ENCODE results near the gene IFT43. TPM values are rescaled to one million over a fixed set of nuclear protein-coding genes. Genes with fewer than 3 reads are reported as not detected.

The IFT43 gene
- total and polyA plus RNA-seq, 9 of the 15 experiments (the other 6 are each of a cell fraction or from before 2014, with no cell fraction given) = 4.9 to 12.8 (median 8.0) TPM

DNA sequence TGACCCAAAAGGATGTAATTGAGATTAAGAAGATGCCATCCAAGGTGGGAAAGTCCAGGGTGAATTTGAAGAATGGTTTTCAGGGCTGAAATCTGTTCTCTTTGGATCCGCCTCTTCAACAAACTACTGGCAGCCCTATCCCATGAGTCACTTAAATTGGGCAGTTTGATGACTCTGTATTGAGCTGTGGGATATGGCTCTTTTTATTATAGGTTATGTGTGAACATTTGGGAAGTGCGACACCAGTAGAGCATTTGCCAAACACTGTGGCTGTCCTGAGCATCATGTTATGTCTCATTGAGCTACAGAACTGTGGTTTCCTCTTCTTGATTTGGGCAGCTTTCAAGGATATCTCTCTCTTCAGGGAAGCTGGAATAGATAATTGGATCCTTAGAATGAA is 22.3 kb downstream of the IFT43 start (continued):
- TF ChIP-seq, protein P1, sequence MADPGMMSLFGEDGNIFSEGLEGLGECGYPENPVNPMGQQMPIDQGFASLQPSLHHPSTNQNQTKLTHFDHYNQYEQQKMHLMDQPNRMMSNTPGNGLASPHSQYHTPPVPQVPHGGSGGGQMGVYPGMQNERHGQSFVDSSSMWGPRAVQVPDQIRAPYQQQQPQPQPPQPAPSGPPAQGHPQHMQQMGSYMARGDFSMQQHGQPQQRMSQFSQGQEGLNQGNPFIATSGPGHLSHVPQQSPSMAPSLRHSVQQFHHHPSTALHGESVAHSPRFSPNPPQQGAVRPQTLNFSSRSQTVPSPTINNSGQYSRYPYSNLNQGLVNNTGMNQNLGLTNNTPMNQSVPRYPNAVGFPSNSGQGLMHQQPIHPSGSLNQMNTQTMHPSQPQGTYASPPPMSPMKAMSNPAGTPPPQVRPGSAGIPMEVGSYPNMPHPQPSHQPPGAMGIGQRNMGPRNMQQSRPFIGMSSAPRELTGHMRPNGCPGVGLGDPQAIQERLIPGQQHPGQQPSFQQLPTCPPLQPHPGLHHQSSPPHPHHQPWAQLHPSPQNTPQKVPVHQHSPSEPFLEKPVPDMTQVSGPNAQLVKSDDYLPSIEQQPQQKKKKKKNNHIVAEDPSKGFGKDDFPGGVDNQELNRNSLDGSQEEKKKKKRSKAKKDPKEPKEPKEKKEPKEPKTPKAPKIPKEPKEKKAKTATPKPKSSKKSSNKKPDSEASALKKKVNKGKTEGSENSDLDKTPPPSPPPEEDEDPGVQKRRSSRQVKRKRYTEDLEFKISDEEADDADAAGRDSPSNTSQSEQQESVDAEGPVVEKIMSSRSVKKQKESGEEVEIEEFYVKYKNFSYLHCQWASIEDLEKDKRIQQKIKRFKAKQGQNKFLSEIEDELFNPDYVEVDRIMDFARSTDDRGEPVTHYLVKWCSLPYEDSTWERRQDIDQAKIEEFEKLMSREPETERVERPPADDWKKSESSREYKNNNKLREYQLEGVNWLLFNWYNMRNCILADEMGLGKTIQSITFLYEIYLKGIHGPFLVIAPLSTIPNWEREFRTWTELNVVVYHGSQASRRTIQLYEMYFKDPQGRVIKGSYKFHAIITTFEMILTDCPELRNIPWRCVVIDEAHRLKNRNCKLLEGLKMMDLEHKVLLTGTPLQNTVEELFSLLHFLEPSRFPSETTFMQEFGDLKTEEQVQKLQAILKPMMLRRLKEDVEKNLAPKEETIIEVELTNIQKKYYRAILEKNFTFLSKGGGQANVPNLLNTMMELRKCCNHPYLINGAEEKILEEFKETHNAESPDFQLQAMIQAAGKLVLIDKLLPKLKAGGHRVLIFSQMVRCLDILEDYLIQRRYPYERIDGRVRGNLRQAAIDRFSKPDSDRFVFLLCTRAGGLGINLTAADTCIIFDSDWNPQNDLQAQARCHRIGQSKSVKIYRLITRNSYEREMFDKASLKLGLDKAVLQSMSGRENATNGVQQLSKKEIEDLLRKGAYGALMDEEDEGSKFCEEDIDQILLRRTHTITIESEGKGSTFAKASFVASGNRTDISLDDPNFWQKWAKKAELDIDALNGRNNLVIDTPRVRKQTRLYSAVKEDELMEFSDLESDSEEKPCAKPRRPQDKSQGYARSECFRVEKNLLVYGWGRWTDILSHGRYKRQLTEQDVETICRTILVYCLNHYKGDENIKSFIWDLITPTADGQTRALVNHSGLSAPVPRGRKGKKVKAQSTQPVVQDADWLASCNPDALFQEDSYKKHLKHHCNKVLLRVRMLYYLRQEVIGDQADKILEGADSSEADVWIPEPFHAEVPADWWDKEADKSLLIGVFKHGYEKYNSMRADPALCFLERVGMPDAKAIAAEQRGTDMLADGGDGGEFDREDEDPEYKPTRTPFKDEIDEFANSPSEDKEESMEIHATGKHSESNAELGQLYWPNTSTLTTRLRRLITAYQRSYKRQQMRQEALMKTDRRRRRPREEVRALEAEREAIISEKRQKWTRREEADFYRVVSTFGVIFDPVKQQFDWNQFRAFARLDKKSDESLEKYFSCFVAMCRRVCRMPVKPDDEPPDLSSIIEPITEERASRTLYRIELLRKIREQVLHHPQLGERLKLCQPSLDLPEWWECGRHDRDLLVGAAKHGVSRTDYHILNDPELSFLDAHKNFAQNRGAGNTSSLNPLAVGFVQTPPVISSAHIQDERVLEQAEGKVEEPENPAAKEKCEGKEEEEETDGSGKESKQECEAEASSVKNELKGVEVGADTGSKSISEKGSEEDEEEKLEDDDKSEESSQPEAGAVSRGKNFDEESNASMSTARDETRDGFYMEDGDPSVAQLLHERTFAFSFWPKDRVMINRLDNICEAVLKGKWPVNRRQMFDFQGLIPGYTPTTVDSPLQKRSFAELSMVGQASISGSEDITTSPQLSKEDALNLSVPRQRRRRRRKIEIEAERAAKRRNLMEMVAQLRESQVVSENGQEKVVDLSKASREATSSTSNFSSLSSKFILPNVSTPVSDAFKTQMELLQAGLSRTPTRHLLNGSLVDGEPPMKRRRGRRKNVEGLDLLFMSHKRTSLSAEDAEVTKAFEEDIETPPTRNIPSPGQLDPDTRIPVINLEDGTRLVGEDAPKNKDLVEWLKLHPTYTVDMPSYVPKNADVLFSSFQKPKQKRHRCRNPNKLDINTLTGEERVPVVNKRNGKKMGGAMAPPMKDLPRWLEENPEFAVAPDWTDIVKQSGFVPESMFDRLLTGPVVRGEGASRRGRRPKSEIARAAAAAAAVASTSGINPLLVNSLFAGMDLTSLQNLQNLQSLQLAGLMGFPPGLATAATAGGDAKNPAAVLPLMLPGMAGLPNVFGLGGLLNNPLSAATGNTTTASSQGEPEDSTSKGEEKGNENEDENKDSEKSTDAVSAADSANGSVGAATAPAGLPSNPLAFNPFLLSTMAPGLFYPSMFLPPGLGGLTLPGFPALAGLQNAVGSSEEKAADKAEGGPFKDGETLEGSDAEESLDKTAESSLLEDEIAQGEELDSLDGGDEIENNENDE (IDR thresholded peaks at IDR 0.05; ENCODE audit: low read depth, low read length) = no peak
- no peak for TF ChIP-seq FOXA1 (IDR thresholded peaks at IDR 0.05; ENCODE audit: borderline replicate concordance)
- TF ChIP-seq BRCA1 (IDR thresholded peaks at IDR 0.05) = no peak
- TF ChIP-seq BRCA1 (CRISPR knock-in tag; IDR thresholded peaks at IDR 0.05) = no peak
- no peak for TF ChIP-seq SAFB2 (IDR thresholded peaks at IDR 0.05; ENCODE audit: borderline replicate concordance, low read depth, low read length, severe bottlenecking)
- TF ChIP-seq NEUROD1 (IDR thresholded peaks at IDR 0.05; ENCODE audit: borderline replicate concordance, low read depth, low read length, partially characterized antibody) = no peak
- TF ChIP-seq KLF13 (tag; IDR thresholded peaks at IDR 0.05; ENCODE audit: borderline replicate concordance, low read depth) = no peak
- no peak for TF ChIP-seq NR2F6 (CRISPR knock-in tag; IDR thresholded peaks at IDR 0.05)
- no peak for TF ChIP-seq ELF1 (tag; IDR thresholded peaks at IDR 0.05)
- no peak for TF ChIP-seq FOXK1 (CRISPR knock-in tag; IDR thresholded peaks at IDR 0.05; ENCODE audit: borderline replicate concordance)
- TF ChIP-seq SP1 (CRISPR knock-in tag; IDR thresholded peaks at IDR 0.05) = no peak
- TF ChIP-seq, protein P2, sequence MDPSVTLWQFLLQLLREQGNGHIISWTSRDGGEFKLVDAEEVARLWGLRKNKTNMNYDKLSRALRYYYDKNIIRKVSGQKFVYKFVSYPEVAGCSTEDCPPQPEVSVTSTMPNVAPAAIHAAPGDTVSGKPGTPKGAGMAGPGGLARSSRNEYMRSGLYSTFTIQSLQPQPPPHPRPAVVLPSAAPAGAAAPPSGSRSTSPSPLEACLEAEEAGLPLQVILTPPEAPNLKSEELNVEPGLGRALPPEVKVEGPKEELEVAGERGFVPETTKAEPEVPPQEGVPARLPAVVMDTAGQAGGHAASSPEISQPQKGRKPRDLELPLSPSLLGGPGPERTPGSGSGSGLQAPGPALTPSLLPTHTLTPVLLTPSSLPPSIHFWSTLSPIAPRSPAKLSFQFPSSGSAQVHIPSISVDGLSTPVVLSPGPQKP (CRISPR knock-in tag; IDR thresholded peaks at IDR 0.05) = no peak

Data from K562 (cell line).